Upper lobe of right lung (tissue), 1 donor: ENCODE data around the gene UBTF. TPM values are rescaled to one million over a fixed set of nuclear protein-coding genes. Genes with fewer than 3 reads are reported as not detected.

Source experiments
- ATAC-seq: fragments of 200-7000 bp; cut with Tn5 transposase; one replicate; pipeline ENCODE4 v1.9.1; 2020; ENCODE audit warnings: mild to moderate bottlenecking, moderate library complexity
- DNase-seq: peaks from one replicate; pipeline ENCODE4 v3.0.0-alpha.2; 2020
- H3K27ac ChIP-seq: fragments of 200-600 bp; one replicate; pipeline ENCODE4 v1.8.0; 2022
- H3K27me3 ChIP-seq: fragments of 200-600 bp; one replicate; pipeline ENCODE4 v1.8.0; 2022; ENCODE audit warnings: mild to moderate bottlenecking
- H3K36me3 ChIP-seq: fragments of 200-600 bp; one replicate; pipeline ENCODE4 v1.8.0; 2022
- H3K4me1 ChIP-seq: fragments of 200-600 bp; one replicate; pipeline ENCODE4 v1.8.0; 2022
- H3K4me3 ChIP-seq: fragments of 200-600 bp; one replicate; pipeline ENCODE4 v1.8.0; 2022; ENCODE audit warnings: mild to moderate bottlenecking
- H3K9me3 ChIP-seq: fragments of 200-600 bp; one replicate; pipeline ENCODE4 v1.8.0; 2022
- CTCF ChIP-seq: fragments of 200-600 bp; IDR thresholded peaks from one replicate; pipeline ENCODE4 v1.8.0; 2022; ENCODE audit warnings: antibody characterized with exemption
- intact Hi-C: fragments of 100-400 bp; cut with DNase I; formaldehyde crosslinking; loops from one replicate; pipeline ENCODE4 v1.11.0; 2022
- total RNA-seq: library from RNA; stranded (reverse); fragmentation: NEBNext Ultra II Directional; extraction: Animal tissue kit (Norgen Biotek cat#: 25700); gene quantifications from one replicate; pipeline ENCODE4 v1.2.1, GENCODE V29; 2021
- donor health status: DM: no; HTN: yes; CAD: no; lungs with severe emphysema.

Gene UBTF
- total RNA-seq, 1 donor from 2014 or later: 62.6 TPM

DNA sequence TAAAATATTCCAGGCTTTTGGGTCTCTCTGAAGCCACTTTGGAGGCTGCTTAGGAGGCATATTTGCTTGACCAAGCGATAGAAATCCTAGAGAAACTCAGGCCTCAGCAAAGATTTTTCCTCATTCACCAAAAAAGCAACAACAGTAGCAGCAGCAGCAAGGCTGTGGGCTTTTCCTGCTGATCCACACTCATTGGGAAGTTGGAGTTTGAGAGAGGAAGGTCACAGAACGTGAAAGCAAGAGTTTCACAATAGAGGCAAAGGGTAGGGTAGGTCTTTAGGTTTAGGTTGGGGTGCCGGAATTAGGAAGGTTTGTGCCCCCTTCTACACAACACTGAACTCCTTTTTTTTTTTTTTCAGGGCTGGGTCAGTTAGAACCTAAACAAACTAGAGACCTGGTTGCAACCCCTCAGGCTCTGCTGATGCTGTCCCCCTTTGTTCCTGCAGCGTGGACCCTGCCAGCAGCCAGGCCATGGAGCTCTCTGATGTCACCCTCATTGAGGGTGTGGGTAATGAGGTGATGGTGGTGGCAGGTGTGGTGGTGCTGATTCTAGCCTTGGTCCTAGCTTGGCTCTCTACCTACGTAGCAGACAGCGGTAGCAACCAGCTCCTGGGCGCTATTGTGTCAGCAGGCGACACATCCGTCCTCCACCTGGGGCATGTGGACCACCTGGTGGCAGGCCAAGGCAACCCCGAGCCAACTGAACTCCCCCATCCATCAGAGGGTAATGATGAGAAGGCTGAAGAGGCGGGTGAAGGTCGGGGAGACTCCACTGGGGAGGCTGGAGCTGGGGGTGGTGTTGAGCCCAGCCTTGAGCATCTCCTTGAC, 30.7 kb downstream of the UBTF start:
- Histone ChIP-seq H3K27me3 (no peaks in the 10 kb centered on the region), H3K4me3 (no peak overlapping the region), H3K27ac (no peak overlapping the region), H3K9me3 (no peaks in the 10 kb centered on the region), H3K4me1 (peaks cover 23% of the 10 kb centered on the region), H3K36me3 (peaks cover 34% of the 10 kb centered on the region)
- ATAC-seq (no peak), DNase-seq (no peak)
- TF ChIP-seq CTCF: no peak
- intact Hi-C loops: no loop called here

DNA sequence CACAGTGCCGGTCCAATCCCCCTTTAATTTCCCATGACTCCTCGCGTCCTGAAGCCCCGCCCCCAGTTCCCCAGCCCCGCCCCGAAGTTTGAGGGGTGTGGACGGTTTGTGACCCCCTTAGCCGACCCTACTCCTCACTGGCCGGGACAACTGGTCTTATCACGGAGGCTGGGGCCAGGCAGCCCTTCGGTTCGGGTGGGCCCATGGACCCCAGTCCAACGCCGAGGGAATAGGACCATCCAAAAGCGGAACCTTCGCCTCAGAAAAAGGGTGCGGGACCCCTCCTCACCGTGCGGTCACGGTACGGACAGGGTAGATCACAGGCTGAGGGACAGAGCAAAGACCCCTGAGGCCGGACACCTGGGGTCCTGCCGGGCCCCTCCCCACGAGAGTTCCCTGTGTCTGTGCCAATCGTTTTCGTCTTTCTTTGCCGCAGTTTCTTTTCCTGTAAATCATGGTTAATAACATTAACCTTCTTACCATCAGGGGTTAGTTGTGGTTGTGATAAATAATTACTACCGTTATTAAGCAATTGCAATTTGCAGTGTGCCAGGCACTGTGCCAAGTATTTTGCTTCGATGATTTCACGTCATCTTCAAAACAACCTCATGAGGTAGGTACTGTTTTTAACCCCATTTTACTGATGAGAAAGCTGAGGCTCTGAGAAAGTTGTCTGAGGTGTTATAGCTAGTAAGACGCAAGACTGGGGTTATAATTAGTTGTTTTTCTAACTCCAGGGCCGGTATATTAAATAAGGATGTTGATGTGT, 32.2 kb downstream of the UBTF start:
- intact Hi-C loops: no loop called here
- Histone ChIP-seq H3K27me3 (no peaks in the 10 kb centered on the region), H3K27ac (peak overlapping the region; percentile 99), H3K36me3 (peaks cover 31% of the 10 kb centered on the region), H3K9me3 (no peaks in the 10 kb centered on the region), H3K4me1 (peaks cover 20% of the 10 kb centered on the region), H3K4me3 (peak overlapping the region; percentile 100)
- DNase-seq (no peak), ATAC-seq (peak; percentile 74)
- no peak for TF ChIP-seq CTCF

- intact Hi-C loops: no loop called here
- peak; percentile 99 for DNase-seq
- peaks cover 39% of the 10 kb centered on the region for H3K36me3 ChIP-seq
Observed at GRCh38 chr17:44186307-44187130, 33.0 kb downstream of the UBTF start, which contains the start of gene TMUB2. TSS of gene TMUB2 (plus strand) at chr17:44186972. CDS start at chr17:44187709, 737 bp downstream.

DNA sequence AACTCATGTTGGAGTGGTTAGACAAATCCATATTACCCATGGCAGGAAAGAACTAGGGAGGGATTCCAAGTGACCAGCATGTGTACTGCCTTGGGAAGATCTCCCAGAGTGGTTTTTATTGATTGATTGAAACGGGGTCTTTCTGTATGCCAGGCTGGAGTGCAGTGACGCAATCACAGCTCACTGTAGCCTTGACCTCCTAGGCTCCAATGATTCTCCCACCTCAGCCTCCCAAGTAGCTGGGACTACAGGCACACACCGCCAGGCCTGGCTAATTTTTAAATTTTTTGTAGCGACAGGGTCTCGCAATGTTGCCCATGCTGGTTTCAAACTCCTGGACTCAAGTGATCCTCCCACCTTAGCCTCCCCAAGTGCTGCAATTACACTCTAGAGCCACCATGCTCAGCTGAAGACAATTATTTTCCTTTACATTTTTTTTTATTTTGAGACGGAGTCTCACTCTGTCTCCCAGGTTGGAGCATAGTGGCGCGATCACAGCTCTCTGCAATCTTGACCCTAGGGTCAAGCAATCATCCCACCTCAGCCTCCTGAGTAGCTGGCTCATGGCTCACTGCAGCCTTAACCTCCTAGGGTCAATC, 35.2 kb downstream of the UBTF start:
- ATAC-seq: no peak

More at GRCh38 chr17:44186307-44187130, 33.0 kb downstream of the UBTF start, which contains the start of gene TMUB2:
- TF ChIP-seq CTCF: no peak
- H3K9me3 ChIP-seq: no peaks in the 10 kb centered on the region
- peaks cover 18% of the 10 kb centered on the region for H3K4me1 ChIP-seq
- H3K27me3 ChIP-seq: no peaks in the 10 kb centered on the region
- ATAC-seq: peak; percentile 98
- H3K27ac ChIP-seq: peak within 1 kb of the TSS; percentile 99
- H3K4me3 ChIP-seq: peak within 1 kb of the TSS; percentile 100

More for the DNA sequence above, 35.2 kb downstream of the UBTF start:
- no peak overlapping the region for H3K27ac ChIP-seq
- no peak for TF ChIP-seq CTCF
- DNase-seq: no peak
- H3K4me3 ChIP-seq: no peak overlapping the region
- no peaks in the 10 kb centered on the region for H3K27me3 ChIP-seq
- no peaks in the 10 kb centered on the region for H3K9me3 ChIP-seq
- peaks cover 18% of the 10 kb centered on the region for H3K4me1 ChIP-seq
- intact Hi-C loops: no loop called here
- H3K36me3 ChIP-seq: peaks cover 18% of the 10 kb centered on the region
